Neural cell (in vitro differentiated cells): ENCODE measurements around the gene METRN. TPM values are rescaled to one million over a fixed set of nuclear protein-coding genes. Genes with fewer than 3 reads are reported as not detected.

ENCODE experiments used
- H2AFZ ChIP-seq: fragments of 200-600, 300-800 bp; sonication (generic), shearing (Covaris generic); 2 replicates; pipeline ENCODE4 v1.6.0; 2014; ENCODE audit warnings: low read depth, mild to moderate bottlenecking, antibody characterized with exemption, low read length, moderate library complexity
- H3F3A ChIP-seq: fragments of 200-600 bp; shearing (Covaris generic); 2 replicates; pipeline ENCODE4 v1.6.1; 2016; ENCODE audit warnings: mild to moderate bottlenecking, moderate library complexity, mixed read lengths, antibody characterized with exemption, low read length; ENCODE audit not compliant: insufficient read depth, poor library complexity, severe bottlenecking
- H3K27ac ChIP-seq: fragments of 200-600, 300-800 bp; sonication (generic), shearing (Covaris generic); 2 replicates; pipeline ENCODE4 v1.5.1; 2014; ENCODE audit warnings: mild to moderate bottlenecking, low read length, moderate library complexity
- H3K27me3 ChIP-seq: fragments of 300-800, 200-600 bp; sonication (generic), shearing (Covaris generic); 2 replicates; pipeline ENCODE4 v1.6.0; 2014; ENCODE audit warnings: mild to moderate bottlenecking, low read depth, low read length, moderate library complexity; ENCODE audit not compliant: insufficient read depth
- H3K36me3 ChIP-seq: fragments of 300-800, 200-600 bp; sonication (generic), shearing (Covaris generic); 2 replicates; pipeline ENCODE4 v1.5.1; 2014; ENCODE audit warnings: mild to moderate bottlenecking, antibody characterized with exemption, low read length, moderate library complexity; ENCODE audit not compliant: insufficient read depth
- H3K4me2 ChIP-seq: fragments of 300-800, 200-600 bp; sonication (generic), shearing (Covaris generic); 2 replicates; pipeline ENCODE4 v1.6.0; 2014; ENCODE audit warnings: mild to moderate bottlenecking, low read length
- H3K4me3 ChIP-seq: fragments of 300-800, 200-600 bp; sonication (generic), shearing (Covaris generic); 2 replicates; pipeline ENCODE4 v1.5.1; 2014; ENCODE audit warnings: mild to moderate bottlenecking, low read length, moderate library complexity
- H3K79me2 ChIP-seq: fragments of 200-600 bp; shearing (Covaris generic); replicated peaks from 2 replicates; pipeline ENCODE4 v1.6.0; 2014; ENCODE audit warnings: mild to moderate bottlenecking, low read length, moderate library complexity; ENCODE audit not compliant: insufficient read depth
- H3K9ac ChIP-seq: fragments of 300-800, 200-600 bp; sonication (generic), shearing (Covaris generic); 2 replicates; pipeline ENCODE4 v1.6.1; 2016; ENCODE audit warnings: mild to moderate bottlenecking, low read length, mixed read lengths
- H3K9me2 ChIP-seq: fragments of 200-600 bp; shearing (Covaris generic); 2 replicates; pipeline ENCODE4 v1.6.1; 2016; ENCODE audit warnings: mild to moderate bottlenecking, low read length, mixed read lengths; ENCODE audit not compliant: insufficient read depth
- H3K9me3 ChIP-seq: fragments of 200-600, 300-800 bp; sonication (generic), shearing (Covaris generic); 2 replicates; pipeline ENCODE4 v1.6.1; 2016; ENCODE audit warnings: mild to moderate bottlenecking, mixed run types, low read length, moderate library complexity, mixed read lengths
- H4K20me1 ChIP-seq: fragments of 200-600 bp; shearing (Covaris generic); 2 replicates; pipeline ENCODE4 v1.6.1; 2016; ENCODE audit warnings: mild to moderate bottlenecking, mixed run types; ENCODE audit not compliant: insufficient read depth
- CTCF ChIP-seq: fragments of 450-650 bp; IDR thresholded peaks from 2 replicates; pipeline ENCODE4 v1.5.1; 2014; ENCODE audit warnings: antibody characterized with exemption, mild to moderate bottlenecking, moderate library complexity; ENCODE audit not compliant: poor library complexity, severe bottlenecking
- EP300 ChIP-seq: fragments of 450-650 bp; conservative IDR thresholded peaks from 2 replicates; pipeline ENCODE4 v1.6.1; 2014; ENCODE audit warnings: antibody characterized with exemption, mild to moderate bottlenecking, moderate library complexity; ENCODE audit not compliant: poor library complexity, severe bottlenecking
- EZH2 ChIP-seq: fragments of 200-600, 300-800 bp; shearing (Covaris generic), sonication (generic); IDR thresholded peaks from 2 replicates; pipeline ENCODE4 v1.6.1; 2014; ENCODE audit warnings: antibody characterized with exemption, low read length, borderline replicate concordance, mild to moderate bottlenecking; ENCODE audit not compliant: insufficient read depth, poor library complexity, severe bottlenecking
- MXI1 ChIP-seq: fragments of 450-650 bp; conservative IDR thresholded peaks from 2 replicates; pipeline ENCODE4 v1.6.1; 2014; ENCODE audit warnings: antibody characterized with exemption, mild to moderate bottlenecking; ENCODE audit not compliant: poor library complexity, severe bottlenecking
- RAD21 ChIP-seq: fragments of 450-650 bp; conservative IDR thresholded peaks from 2 replicates; pipeline ENCODE4 v1.6.1; 2014; ENCODE audit warnings: antibody characterized with exemption, mild to moderate bottlenecking, moderate library complexity
- REST ChIP-seq: IDR thresholded peaks from 2 replicates; pipeline ENCODE4 v1.6.1; 2012; ENCODE audit warnings: borderline replicate concordance
- SMC3 ChIP-seq: fragments of 450-650 bp; conservative IDR thresholded peaks from 2 replicates; pipeline ENCODE4 v1.6.1; 2014; ENCODE audit warnings: antibody characterized with exemption, mild to moderate bottlenecking, moderate library complexity; ENCODE audit not compliant: poor library complexity
- polyA plus RNA-seq: library from polyadenylated mRNA; depleted of rRNA; stranded (reverse); fragments of >200 nt; gene quantifications from 2 replicates; pipeline ENCODE4 v1.2.3, GENCODE V29; 2014

Gene METRN
- polyA plus RNA-seq, 1 donor from 2014 or later, result 37.6 TPM

GRCh38 chr16:743794-744500 is 29.0 kb downstream of the METRN start:
- H3K27ac ChIP-seq, result no peak overlapping the region
- H3K4me3 ChIP-seq, result no peak overlapping the region
- no peaks in the 10 kb centered on the region for H3K9me3 ChIP-seq
- H3K79me2 ChIP-seq, result peaks cover 5% of the 10 kb centered on the region
- H3K4me2 ChIP-seq, result no peak overlapping the region
- H3K27me3 ChIP-seq, result no peaks in the 10 kb centered on the region
- H2AFZ ChIP-seq, result no peak overlapping the region
- H3K9ac ChIP-seq, result no peak overlapping the region
- H3F3A ChIP-seq, result no peaks in the 10 kb centered on the region
- no peaks in the 10 kb centered on the region for H3K9me2 ChIP-seq
- no peaks in the 10 kb centered on the region for H3K36me3 ChIP-seq
- H4K20me1 ChIP-seq, result no peaks in the 10 kb centered on the region
- TF ChIP-seq MXI1 (no peak), CTCF (peak; percentile 14), RAD21 (no peak), EP300 (no peak)

- Histone ChIP-seq H3K27ac (no peak overlapping the region), H3K4me2 (no peak overlapping the region), H3K9ac (no peak overlapping the region), H3K9me2 (no peaks in the 10 kb centered on the region), H2AFZ (no peak overlapping the region), H3K36me3 (no peaks in the 10 kb centered on the region), H3K27me3 (no peaks in the 10 kb centered on the region), H4K20me1 (no peaks in the 10 kb centered on the region), H3K79me2 (no peaks in the 10 kb centered on the region), H3K9me3 (no peaks in the 10 kb centered on the region), H3K4me3 (no peak overlapping the region), H3F3A (no peaks in the 10 kb centered on the region)
- no peak for TF ChIP-seq EP300
- no peak for TF ChIP-seq REST
- peak; percentile 43 for TF ChIP-seq SMC3
- peak; percentile 31 for TF ChIP-seq CTCF
- TF ChIP-seq EZH2, result no peak
These were observed 30.8 kb downstream of the METRN start for GRCh38 chr16:745739-746138.
